Loucy (cell line): ENCODE data around the gene ING5.

Experiments
- H2AFZ ChIP-seq: fragments of 200-600 bp; sonication (generic); 2 replicates; pipeline ENCODE4 v1.6.0; 2016; ENCODE audit warnings: antibody characterized with exemption, mild to moderate bottlenecking, low read length, moderate library complexity
- H3F3A ChIP-seq: fragments of 200-600 bp; 2 replicates; pipeline ENCODE4 v1.6.0; 2016; ENCODE audit warnings: antibody characterized with exemption, low read depth, mild to moderate bottlenecking
- H3K27me3 ChIP-seq: fragments of 200-600 bp; sonication (generic); 2 replicates; pipeline ENCODE4 v1.6.1; 2014; ENCODE audit warnings: low read length, mild to moderate bottlenecking; ENCODE audit not compliant: insufficient read depth, poor library complexity, severe bottlenecking
- H3K36me3 ChIP-seq: fragments of 200-600 bp; sonication (generic); 2 replicates; pipeline ENCODE4 v1.6.1; 2016; ENCODE audit warnings: low read length; ENCODE audit not compliant: insufficient read depth
- H3K4me1 ChIP-seq: fragments of 200-600 bp; sonication (generic); 2 replicates; pipeline ENCODE4 v1.5.1; 2014; ENCODE audit warnings: low read length, mild to moderate bottlenecking; ENCODE audit not compliant: insufficient read depth, poor library complexity, severe bottlenecking
- H3K4me2 ChIP-seq: fragments of 200-600 bp; sonication (generic); 2 replicates; pipeline ENCODE4 v1.6.0; 2014; ENCODE audit warnings: antibody characterized with exemption, low read length, low read depth, mild to moderate bottlenecking; ENCODE audit not compliant: poor library complexity, severe bottlenecking
- H3K4me3 ChIP-seq: fragments of 200-600 bp; sonication (generic); 2 replicates; pipeline ENCODE4 v1.5.1; 2014; ENCODE audit warnings: low read length, mild to moderate bottlenecking, mixed read lengths; ENCODE audit not compliant: poor library complexity, severe bottlenecking
- H3K79me2 ChIP-seq: fragments of 200-600 bp; sonication (generic); 2 replicates; pipeline ENCODE4 v1.6.1; 2014; ENCODE audit warnings: low read length; ENCODE audit not compliant: insufficient read depth
- H3K9ac ChIP-seq: fragments of 200-600 bp; sonication (generic); 2 replicates; pipeline ENCODE4 v1.6.0; 2014; ENCODE audit warnings: mild to moderate bottlenecking, low read depth, low read length, moderate library complexity; ENCODE audit not compliant: poor library complexity, severe bottlenecking
- H3K9me2 ChIP-seq: fragments of 200-600 bp; sonication (generic); replicated peaks from 2 replicates; pipeline ENCODE4 v1.6.1; 2016; ENCODE audit warnings: low read depth, low read length, mixed read lengths
- H3K9me3 ChIP-seq: fragments of 200-600 bp; sonication (generic); 2 replicates; pipeline ENCODE4 v1.6.1; 2014; ENCODE audit warnings: mild to moderate bottlenecking, antibody characterized with exemption, low read length, low read depth; ENCODE audit not compliant: insufficient read depth
- H4K20me1 ChIP-seq: fragments of 200-600 bp; sonication (generic); 2 replicates; pipeline ENCODE4 v1.6.0; 2014; ENCODE audit warnings: antibody characterized with exemption, low read length, mild to moderate bottlenecking; ENCODE audit not compliant: insufficient read depth, poor library complexity, severe bottlenecking
- EZH2phosphoT487 ChIP-seq: fragments of 200-600 bp; IDR thresholded peaks from 2 replicates; pipeline ENCODE4 v1.6.1; 2018; ENCODE audit warnings: antibody characterized with exemption, mild to moderate bottlenecking, moderate library complexity, borderline replicate concordance
- TF ChIP-seq, protein P1 (sequence below): fragments of 200-600 bp; sonication (generic); conservative IDR thresholded peaks from 2 replicates; pipeline ENCODE4 v1.5.1; 2014; ENCODE audit warnings: mild to moderate bottlenecking, antibody characterized with exemption, low read length

The ING5 gene

DNA sequence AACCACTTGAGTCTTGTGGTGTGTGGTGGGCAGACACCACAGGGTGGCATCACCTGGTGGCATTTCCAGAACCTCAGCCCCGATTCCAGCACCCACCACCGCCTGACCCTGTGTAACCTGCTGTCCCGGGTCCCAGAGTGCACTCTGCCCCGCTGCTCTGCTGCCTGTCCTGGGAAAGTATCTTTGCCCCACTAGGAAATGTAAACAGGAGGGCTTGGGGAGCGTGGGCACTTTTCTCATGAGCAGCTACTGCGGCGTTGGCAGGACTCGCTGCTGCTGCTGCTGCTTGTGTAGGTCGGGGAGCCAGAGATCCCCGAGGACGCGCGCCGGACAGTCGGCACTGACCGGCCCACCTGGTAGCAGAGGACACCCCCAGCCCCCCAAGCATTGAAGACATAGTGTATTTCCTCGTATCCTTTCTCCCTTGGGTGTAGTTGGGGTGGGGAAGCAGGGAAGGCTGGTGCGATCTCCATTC is 28.6 kb upstream of the ING5 start:
- Histone ChIP-seq H3K27me3 (no peaks in the 10 kb centered on the region), H3K9ac (no peak overlapping the region), H3K4me2 (no peak overlapping the region), H3K36me3 (peaks cover 62% of the 10 kb centered on the region; the same call in 1 of the 2 replicates), H2AFZ (no peak overlapping the region), H3K4me1 (no peaks in the 10 kb centered on the region), H3K9me3 (no peaks in the 10 kb centered on the region), H3K79me2 (no peaks in the 10 kb centered on the region), H3K9me2 (no peaks in the 10 kb centered on the region), H4K20me1 (no peaks in the 10 kb centered on the region), H3F3A (no peaks in the 10 kb centered on the region), H3K4me3 (no peak overlapping the region)
- TF ChIP-seq, protein P1, sequence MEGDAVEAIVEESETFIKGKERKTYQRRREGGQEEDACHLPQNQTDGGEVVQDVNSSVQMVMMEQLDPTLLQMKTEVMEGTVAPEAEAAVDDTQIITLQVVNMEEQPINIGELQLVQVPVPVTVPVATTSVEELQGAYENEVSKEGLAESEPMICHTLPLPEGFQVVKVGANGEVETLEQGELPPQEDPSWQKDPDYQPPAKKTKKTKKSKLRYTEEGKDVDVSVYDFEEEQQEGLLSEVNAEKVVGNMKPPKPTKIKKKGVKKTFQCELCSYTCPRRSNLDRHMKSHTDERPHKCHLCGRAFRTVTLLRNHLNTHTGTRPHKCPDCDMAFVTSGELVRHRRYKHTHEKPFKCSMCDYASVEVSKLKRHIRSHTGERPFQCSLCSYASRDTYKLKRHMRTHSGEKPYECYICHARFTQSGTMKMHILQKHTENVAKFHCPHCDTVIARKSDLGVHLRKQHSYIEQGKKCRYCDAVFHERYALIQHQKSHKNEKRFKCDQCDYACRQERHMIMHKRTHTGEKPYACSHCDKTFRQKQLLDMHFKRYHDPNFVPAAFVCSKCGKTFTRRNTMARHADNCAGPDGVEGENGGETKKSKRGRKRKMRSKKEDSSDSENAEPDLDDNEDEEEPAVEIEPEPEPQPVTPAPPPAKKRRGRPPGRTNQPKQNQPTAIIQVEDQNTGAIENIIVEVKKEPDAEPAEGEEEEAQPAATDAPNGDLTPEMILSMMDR = no peak
- no peak for TF ChIP-seq EZH2phosphoT487

DNA sequence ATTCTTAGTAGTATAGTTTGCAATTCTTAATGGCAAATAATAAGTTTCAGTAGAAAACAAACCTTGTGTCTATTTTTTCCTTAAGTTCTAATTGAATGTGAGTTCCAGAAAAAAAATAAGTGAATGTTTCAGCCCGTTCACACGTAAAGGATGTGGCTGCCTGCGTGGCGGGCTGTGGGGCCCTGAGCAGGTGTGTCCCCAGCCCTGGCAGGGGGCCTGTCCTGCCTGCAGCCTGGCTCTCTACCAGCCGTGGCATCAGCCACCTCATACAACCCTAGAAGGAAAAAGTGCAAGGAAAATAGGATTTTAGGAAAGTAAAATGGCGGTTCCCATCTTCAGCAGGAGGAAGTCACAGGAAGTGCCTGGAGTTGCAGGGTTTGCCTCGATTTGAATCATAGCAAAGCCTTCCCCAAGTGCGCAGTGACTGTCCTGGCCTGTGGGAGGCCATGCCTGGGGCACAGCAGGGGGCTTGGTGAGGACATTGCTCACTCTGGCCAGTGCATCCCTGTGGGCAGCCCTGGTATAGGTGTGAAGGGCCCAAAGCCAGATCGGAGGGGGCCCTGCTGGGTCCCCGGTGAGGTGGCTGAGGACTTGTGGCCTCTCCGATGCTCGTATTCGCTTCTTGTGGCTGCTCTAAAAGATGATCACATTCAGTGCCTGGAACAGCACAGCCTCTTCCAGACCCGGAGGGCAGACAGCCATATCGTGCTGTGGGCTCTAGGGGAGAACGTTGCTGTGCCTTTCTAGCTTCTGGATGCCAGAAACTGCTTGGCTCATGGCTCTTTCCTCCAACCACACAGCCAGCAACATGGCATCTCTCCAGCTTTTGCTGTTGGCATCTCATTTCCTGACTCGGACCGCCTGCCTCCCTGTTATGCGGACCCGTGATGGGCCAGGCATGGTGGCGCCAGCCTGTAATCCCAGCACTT is 27.8 kb upstream of the ING5 start:
- no peaks in the 10 kb centered on the region for H3K4me1 ChIP-seq
- H3K27me3 ChIP-seq = no peaks in the 10 kb centered on the region
- H3K36me3 ChIP-seq = peaks cover 62% of the 10 kb centered on the region; the same call in 1 of the 2 replicates
- no peak overlapping the region for H3K4me3 ChIP-seq
- no peak overlapping the region for H2AFZ ChIP-seq
- no peaks in the 10 kb centered on the region for H4K20me1 ChIP-seq
- H3F3A ChIP-seq = no peaks in the 10 kb centered on the region
- H3K9me2 ChIP-seq = no peaks in the 10 kb centered on the region
- no peak overlapping the region for H3K9ac ChIP-seq
- TF ChIP-seq, protein P1 = no peak; the same call in 1 of the 2 replicates
- no peak for TF ChIP-seq EZH2phosphoT487
- H3K79me2 ChIP-seq = no peaks in the 10 kb centered on the region
- no peaks in the 10 kb centered on the region for H3K9me3 ChIP-seq
- no peak overlapping the region for H3K4me2 ChIP-seq

DNA sequence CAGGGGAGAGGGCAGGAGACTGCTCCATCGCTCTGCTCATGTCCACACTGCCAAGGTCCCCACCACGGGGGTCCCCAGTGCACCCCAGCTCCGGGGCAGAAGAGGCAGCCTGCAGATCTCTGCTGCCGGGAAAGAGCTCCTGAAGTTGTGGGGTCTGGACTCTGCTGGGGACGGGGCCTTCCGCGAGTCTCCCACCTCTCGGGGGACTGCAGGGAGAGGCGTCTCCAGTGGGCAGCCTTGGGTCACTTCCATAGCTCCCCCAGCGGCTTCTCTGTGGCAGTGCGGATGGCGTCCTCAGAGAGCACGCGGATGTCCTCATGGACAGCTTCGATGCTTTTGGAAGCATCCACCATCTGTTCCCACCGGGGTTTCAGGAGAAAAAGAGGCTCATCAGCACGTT is 26.0 kb upstream of the ING5 start:
- H3K27me3 ChIP-seq = no peaks in the 10 kb centered on the region
- H3K9me3 ChIP-seq = no peaks in the 10 kb centered on the region
- no peak overlapping the region for H3K4me3 ChIP-seq
- no peak overlapping the region for H2AFZ ChIP-seq
- H3K4me2 ChIP-seq = no peak overlapping the region
- H3K9ac ChIP-seq = no peak overlapping the region
- no peaks in the 10 kb centered on the region for H4K20me1 ChIP-seq
- no peaks in the 10 kb centered on the region for H3K9me2 ChIP-seq
- TF ChIP-seq, protein P1 = no peak
- no peak for TF ChIP-seq EZH2phosphoT487
- H3K4me1 ChIP-seq = no peaks in the 10 kb centered on the region
- no peaks in the 10 kb centered on the region for H3F3A ChIP-seq
- no peaks in the 10 kb centered on the region for H3K79me2 ChIP-seq
- H3K36me3 ChIP-seq = peaks cover 55% of the 10 kb centered on the region; the same call in 1 of the 2 replicates
